ENCODE data around the gene COL9A1. TPM values are rescaled to one million over a fixed set of nuclear protein-coding genes. Genes with fewer than 3 reads are reported as not detected.

The COL9A1 gene
- total RNA-seq, 1 donor from 2014 or later: 18.7 TPM

- Histone ChIP-seq H3K4me3 (no peak overlapping the region), H3K79me2 (ENCODE audit: low read depth) (no peaks in the 10 kb centered on the region), H3K4me2 (no peak overlapping the region), H3K4me1 (peaks cover 26% of the 10 kb centered on the region), H3K9ac (no peak overlapping the region), H2AFZ (replicated peaks) (no peak overlapping the region), H3K27me3 (no peaks in the 10 kb centered on the region), H3K9me3 (ENCODE audit: low read depth) (no peaks in the 10 kb centered on the region), H3K27ac (no peak overlapping the region), H3K36me3 (no peaks in the 10 kb centered on the region), H3F3A (ENCODE audit: low read depth) (peaks cover 13% of the 10 kb centered on the region), H4K20me1 (ENCODE audit: low read depth) (no peaks in the 10 kb centered on the region)
- peaks cover 25% of the 10 kb centered on the region for H3K4me1 Mint-ChIP-seq
- no peak overlapping the region for H3K4me3 Mint-ChIP-seq
- DNase-seq (ENCODE audit: low spot score): no peak
- no peak overlapping the region for H3K27ac Mint-ChIP-seq
- H3K36me3 Mint-ChIP-seq: peaks cover 10% of the 10 kb centered on the region
- no peaks in the 10 kb centered on the region for H3K9me3 Mint-ChIP-seq
- no peak for TF ChIP-seq EZH2 (IDR thresholded peaks at IDR 0.05)
- no peak for TF ChIP-seq EZH2phosphoT487 (IDR thresholded peaks at IDR 0.05)
- no peak for TF ChIP-seq CTCF (IDR thresholded peaks at IDR 0.05)
- no peaks in the 10 kb centered on the region for H3K27me3 Mint-ChIP-seq (ENCODE audit: insufficient read depth, low read depth)
Observed at GRCh38 chr6:70274338-70274737, 28.5 kb downstream of the COL9A1 start.

- Histone ChIP-seq H3K9ac (no peak overlapping the region), H4K20me1 (ENCODE audit: low read depth) (no peaks in the 10 kb centered on the region), H3K9me3 (ENCODE audit: low read depth) (no peaks in the 10 kb centered on the region), H3K4me1 (peaks cover 26% of the 10 kb centered on the region), H3K27ac (no peak overlapping the region), H2AFZ (replicated peaks) (no peak overlapping the region), H3K36me3 (no peaks in the 10 kb centered on the region), H3K4me2 (no peak overlapping the region), H3K4me3 (no peak overlapping the region), H3K27me3 (no peaks in the 10 kb centered on the region), H3F3A (ENCODE audit: low read depth) (peaks cover 13% of the 10 kb centered on the region), H3K79me2 (ENCODE audit: low read depth) (no peaks in the 10 kb centered on the region)
- DNase-seq (ENCODE audit: low spot score): no peak
- H3K36me3 Mint-ChIP-seq: peaks cover 14% of the 10 kb centered on the region
- no peak for TF ChIP-seq CTCF (IDR thresholded peaks at IDR 0.05)
- TF ChIP-seq EZH2phosphoT487 (IDR thresholded peaks at IDR 0.05): no peak
- no peak for TF ChIP-seq EZH2 (IDR thresholded peaks at IDR 0.05)
- no peaks in the 10 kb centered on the region for H3K27me3 Mint-ChIP-seq (ENCODE audit: insufficient read depth, low read depth)
- peaks cover 28% of the 10 kb centered on the region for H3K4me1 Mint-ChIP-seq
- H3K9me3 Mint-ChIP-seq: no peaks in the 10 kb centered on the region
- H3K27ac Mint-ChIP-seq: no peak overlapping the region
- H3K4me3 Mint-ChIP-seq: no peak overlapping the region
Observed at GRCh38 chr6:70272071-70272470, 30.8 kb downstream of the COL9A1 start.

- Histone ChIP-seq H3K27me3 (no peaks in the 10 kb centered on the region), H3K27ac (peak overlapping the region; percentile 84), H3K4me2 (peak overlapping the region; percentile 76), H2AFZ (replicated peaks) (no peak overlapping the region), H3F3A (ENCODE audit: low read depth) (peaks cover 13% of the 10 kb centered on the region), H4K20me1 (ENCODE audit: low read depth) (no peaks in the 10 kb centered on the region), H3K79me2 (ENCODE audit: low read depth) (no peaks in the 10 kb centered on the region), H3K4me1 (peaks cover 26% of the 10 kb centered on the region), H3K9me3 (ENCODE audit: low read depth) (no peaks in the 10 kb centered on the region), H3K4me3 (peak overlapping the region; percentile 37), H3K36me3 (no peaks in the 10 kb centered on the region), H3K9ac (no peak overlapping the region)
- Mint-ChIP-seq H3K27me3 (ENCODE audit: insufficient read depth, low read depth) (no peaks in the 10 kb centered on the region), H3K4me1 (peaks cover 28% of the 10 kb centered on the region), H3K27ac (no peak overlapping the region), H3K9me3 (no peaks in the 10 kb centered on the region), H3K4me3 (peak overlapping the region; percentile 28), H3K36me3 (peaks cover 16% of the 10 kb centered on the region)
- DNase-seq (ENCODE audit: low spot score): peak; percentile 88
- TF ChIP-seq CTCF (IDR thresholded peaks at IDR 0.05): no peak
- peak; percentile 67 for TF ChIP-seq EZH2phosphoT487 (IDR thresholded peaks at IDR 0.05)
- TF ChIP-seq EZH2 (IDR thresholded peaks at IDR 0.05): no peak
Observed at GRCh38 chr6:70270287-70271005, 32.4 kb downstream of the COL9A1 start.
